COR-L47 (cell line): ENCODE measurements around the gene ATP5PB.

Experiments
- DNase-seq: peaks from one replicate; lab custom pipeline; 2025; lab: John Stamatoyannopoulos, UW

ATP5PB gene

GRCh38 chr1:111446967-111447892 is 2.0 kb upstream of the ATP5PB start:
- DNase-seq = no peak

DNA sequence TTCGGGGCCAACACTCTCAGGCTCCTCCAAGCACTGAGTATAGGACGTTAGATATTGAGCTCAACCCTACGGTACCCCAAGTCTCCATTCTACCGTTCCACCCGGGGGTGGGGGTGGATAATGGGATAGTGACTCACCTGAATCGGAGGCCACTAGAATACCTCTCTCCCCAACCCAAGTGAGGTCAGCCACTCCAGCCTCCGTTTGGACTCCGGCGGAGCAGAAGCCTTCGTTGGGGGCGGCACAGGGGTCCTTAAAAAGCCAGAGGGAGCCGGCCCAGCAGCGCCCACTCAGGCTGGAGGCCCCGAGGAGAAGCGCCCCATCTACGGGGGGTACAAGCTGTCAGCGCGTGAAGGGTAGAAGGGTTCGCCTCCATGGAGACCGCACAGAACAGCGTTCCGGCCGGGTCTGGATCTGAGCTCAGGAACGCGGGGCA is 764 bp upstream of the ATP5PB start:
- no peak for DNase-seq

DNA sequence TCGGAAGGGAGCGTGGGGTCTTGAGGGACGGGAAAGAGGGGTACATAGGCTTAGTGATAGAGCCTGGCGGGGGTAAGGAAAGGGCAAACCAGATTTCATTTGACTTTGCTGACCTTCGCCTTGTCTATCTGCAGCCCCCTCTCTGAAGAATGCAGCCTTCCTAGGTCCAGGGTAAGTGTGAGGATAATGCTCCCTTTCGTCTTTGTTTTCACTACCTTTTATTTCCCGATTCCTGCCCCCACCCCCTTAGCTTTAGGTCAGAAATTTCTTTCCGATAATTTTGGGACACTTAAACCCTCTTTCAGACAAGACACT is 396 bp downstream of the ATP5PB start:
- DNase-seq = no peak

DNA sequence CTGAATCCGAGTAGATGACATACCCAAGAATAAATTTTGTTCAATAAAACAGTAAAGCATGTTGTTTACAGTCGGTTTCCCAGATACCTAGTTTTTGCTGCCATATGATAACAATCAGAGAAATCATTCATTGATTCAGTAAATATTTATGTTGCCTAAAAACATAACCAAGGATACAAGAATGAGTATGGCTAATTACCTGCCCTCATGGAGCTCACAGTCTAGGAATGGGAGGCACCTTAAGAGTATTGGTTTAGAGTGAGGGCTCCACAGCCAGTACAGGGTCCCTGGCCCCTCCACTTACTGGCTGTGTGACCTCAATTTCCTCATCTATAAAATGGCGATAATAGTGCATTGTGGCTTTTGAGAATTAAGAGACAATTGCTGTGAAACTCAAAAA is 921 bp downstream of the ATP5PB start:
- no peak for DNase-seq

- DNase-seq = no peak
These were observed 3.3 kb downstream of the ATP5PB start for GRCh38 chr1:111452581-111452980.

GRCh38 chr1:111453706-111454105 is 4.4 kb downstream of the ATP5PB start:
- DNase-seq = no peak

DNA sequence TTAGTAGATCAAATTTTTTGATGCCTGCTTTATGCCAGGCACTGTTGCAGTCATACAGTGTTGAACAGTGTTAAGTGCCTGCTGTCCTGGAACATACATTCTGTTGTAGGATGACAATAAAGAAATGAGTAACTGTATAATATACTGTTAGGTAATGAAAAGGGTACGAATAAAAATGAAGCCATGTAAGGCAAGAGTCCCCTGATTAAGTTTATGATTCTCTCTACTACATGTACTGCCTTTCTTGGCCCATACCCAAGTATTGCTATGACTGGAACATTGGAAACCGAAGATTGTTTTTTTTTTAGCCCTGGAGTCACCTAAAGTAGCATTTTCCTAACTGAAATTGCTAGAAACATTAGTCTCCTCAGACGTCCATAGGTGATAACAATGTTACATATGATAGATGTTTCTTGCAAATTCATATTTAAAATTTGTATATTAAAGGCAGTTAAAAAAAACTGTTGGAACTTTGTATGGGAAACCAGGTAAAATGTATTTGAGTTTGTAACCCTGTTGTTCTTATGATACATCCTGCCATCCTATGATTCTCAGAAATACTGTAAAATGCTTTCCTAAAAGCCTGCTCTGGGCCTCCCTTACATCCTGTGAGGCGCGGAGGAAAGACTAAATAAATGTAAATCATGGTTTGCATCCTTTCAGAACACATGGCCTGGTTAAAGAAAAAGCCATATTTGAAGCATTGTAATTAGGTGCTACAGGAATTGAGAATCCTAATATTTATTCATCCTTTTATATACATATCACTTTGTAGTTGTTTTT is 5.8 kb downstream of the ATP5PB start:
- DNase-seq = no peak

- DNase-seq = no peak
These were observed 6.4 kb downstream of the ATP5PB start for GRCh38 chr1:111455642-111456031.

- no peak for DNase-seq
These were observed 12.5 kb downstream of the ATP5PB start for GRCh38 chr1:111461765-111462164.

- no peak for DNase-seq
These were observed 13.2 kb downstream of the ATP5PB start for GRCh38 chr1:111462370-111463028.

GRCh38 chr1:111463029-111463683 is 13.9 kb downstream of the ATP5PB start:
- DNase-seq = no peak

DNA sequence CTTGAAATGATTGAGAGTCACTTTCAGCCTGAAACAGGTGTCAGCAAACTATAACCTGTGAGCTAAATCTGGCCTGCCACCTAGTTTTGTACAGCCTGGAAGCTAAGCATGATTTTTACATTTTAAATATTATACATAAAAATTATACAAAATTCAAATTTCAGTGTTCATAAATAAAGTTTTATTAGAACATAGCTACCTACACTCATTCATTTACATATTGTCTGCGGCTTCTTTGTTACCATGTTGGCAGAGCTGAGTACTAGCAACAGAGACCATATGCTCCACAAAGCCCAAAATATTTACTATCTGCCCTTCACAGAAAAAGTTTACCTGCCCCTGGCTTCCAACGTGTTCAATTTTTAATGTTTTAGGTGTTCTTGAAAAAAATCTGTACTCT is 16.5 kb downstream of the ATP5PB start:
- no peak for DNase-seq

- no peak for DNase-seq
These were observed 17.2 kb downstream of the ATP5PB start for GRCh38 chr1:111466480-111466879.

- no peak for DNase-seq
These were observed 18.8 kb downstream of the ATP5PB start for GRCh38 chr1:111467865-111468716.

DNA sequence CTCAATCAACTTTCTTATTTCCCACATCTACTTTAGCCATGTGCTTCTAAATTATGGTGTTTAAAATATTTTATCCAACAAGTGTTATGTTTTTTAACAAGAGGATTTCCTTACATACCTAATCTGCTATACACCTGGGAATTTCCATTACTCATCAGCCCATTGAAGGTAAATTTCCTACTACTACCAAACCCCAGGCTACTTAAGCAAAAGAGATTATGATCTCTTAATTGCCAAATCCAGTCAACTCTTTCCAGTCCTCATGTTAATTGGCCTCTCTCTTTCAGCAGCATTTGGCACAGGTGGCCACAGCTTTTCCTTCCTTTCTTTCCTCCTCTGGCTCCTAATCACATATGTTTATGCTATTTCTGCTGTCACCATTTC is 19.4 kb downstream of the ATP5PB start:
- no peak for DNase-seq

GRCh38 chr1:111469539-111469938 is 20.3 kb downstream of the ATP5PB start:
- no peak for DNase-seq

DNA sequence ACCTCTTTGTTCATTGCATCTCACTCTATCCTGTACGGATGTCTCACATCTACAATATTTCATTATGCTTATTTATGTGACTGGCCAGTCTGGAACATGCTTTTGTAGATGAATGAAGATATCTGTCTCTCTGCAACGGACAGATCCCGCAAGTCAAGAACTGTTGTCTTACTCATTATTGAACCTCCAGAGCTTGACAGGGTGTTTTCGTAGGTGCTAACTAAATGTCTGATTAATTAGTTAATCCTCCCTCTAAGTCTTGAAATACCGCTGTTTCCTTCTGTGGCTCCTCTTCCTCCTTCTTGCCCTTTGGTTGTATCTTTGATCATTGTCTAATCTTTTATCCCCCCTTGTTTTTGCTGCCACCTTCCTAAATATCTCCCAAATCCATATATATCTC is 21.3 kb downstream of the ATP5PB start:
- no peak for DNase-seq

DNA sequence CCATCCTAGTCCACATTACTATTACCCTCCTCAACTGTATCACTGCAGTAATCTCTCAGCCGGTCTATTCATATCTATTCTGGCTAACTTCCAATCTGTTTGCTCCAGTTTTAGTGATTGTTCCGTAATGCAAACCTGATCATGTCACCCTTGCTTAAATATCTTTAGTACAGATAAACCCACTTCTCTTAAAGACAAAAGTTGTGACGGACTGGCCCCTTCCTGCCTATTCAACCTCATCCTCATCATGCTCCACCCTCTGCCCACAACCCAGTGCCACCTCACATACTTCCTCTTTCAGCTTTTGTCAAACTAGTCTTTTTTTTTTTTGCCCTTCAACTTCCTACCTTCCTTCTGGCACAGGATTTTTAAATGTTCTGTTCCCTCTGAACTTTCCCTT is 21.7 kb downstream of the ATP5PB start:
- DNase-seq = no peak

DNA sequence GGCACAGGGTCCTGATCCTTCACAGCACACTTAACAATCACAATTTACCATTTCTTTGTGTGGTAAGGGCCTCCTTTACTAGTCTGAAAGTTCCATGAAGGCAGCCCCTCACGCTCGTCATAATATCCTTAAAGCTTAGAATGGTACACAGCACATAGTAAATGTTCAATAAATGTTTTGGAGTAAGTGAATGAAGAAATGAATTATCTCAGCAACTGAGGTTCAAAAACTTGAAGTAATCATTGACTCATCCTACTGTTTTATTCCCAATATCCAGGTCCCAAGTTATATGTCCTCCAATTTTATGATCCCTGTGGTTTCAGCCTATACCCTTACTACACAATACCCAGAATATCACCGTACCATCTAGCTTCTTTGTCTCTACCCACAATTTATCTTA is 22.3 kb downstream of the ATP5PB start:
- DNase-seq = no peak

GRCh38 chr1:111474106-111474505 is 24.8 kb downstream of the ATP5PB start:
- no peak for DNase-seq

GRCh38 chr1:111474521-111474920 is 25.3 kb downstream of the ATP5PB start:
- DNase-seq = no peak
